ENCODE data around the gene HSD17B13. TPM values are rescaled to one million over a fixed set of nuclear protein-coding genes. Genes with fewer than 3 reads are reported as not detected.
A peak's percentile ranks its signal among the peaks of the same experiment; 100 is the strongest.

HSD17B13 gene
- total RNA-seq, 4 donors from 2014 or later = 0.49 to 143 (median 7.6) TPM

- TF ChIP-seq, protein P1, sequence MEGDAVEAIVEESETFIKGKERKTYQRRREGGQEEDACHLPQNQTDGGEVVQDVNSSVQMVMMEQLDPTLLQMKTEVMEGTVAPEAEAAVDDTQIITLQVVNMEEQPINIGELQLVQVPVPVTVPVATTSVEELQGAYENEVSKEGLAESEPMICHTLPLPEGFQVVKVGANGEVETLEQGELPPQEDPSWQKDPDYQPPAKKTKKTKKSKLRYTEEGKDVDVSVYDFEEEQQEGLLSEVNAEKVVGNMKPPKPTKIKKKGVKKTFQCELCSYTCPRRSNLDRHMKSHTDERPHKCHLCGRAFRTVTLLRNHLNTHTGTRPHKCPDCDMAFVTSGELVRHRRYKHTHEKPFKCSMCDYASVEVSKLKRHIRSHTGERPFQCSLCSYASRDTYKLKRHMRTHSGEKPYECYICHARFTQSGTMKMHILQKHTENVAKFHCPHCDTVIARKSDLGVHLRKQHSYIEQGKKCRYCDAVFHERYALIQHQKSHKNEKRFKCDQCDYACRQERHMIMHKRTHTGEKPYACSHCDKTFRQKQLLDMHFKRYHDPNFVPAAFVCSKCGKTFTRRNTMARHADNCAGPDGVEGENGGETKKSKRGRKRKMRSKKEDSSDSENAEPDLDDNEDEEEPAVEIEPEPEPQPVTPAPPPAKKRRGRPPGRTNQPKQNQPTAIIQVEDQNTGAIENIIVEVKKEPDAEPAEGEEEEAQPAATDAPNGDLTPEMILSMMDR (IDR thresholded peaks at IDR 0.05) = no peak
- TF ChIP-seq POLR2A (IDR thresholded peaks at IDR 0.05) (no peak), POLR2AphosphoS5 (IDR thresholded peaks at IDR 0.05) (no peak)
- no peak overlapping the region for H3K27ac ChIP-seq
- H3K9me3 ChIP-seq = no peaks in the 10 kb centered on the region
- H3K36me3 ChIP-seq = no peaks in the 10 kb centered on the region
- no peak for DNase-seq (ENCODE audit: low spot score in 2 of 2)
- H3K27me3 ChIP-seq = no peaks in the 10 kb centered on the region
- H3K4me3 ChIP-seq = no peak overlapping the region
- H3K4me1 ChIP-seq = no peaks in the 10 kb centered on the region
Observed at GRCh38 chr4:87274803-87275202, 47.9 kb downstream of the HSD17B13 start.

DNA sequence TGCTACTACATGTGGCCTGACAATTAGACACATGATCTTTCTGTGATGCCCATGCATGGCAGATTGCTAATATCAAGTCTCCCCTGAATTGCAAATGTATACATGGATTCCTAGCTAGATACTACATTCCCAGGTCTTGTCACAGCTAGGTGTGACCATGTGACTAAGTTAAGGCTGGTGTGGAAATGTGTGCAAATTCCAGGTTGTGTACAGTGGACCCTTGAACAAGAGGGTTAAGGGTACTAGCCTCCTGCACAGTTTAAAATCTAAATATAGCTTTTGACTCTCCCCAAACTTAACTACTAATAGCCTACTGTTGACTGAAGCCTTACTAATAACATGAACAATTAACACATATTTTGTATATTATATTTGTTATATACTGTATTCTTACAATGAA, 48.4 kb downstream of the HSD17B13 start:
- H3K9me3 ChIP-seq = no peaks in the 10 kb centered on the region
- H3K4me3 ChIP-seq = no peak overlapping the region
- no peaks in the 10 kb centered on the region for H3K27me3 ChIP-seq
- no peak overlapping the region for H3K27ac ChIP-seq
- TF ChIP-seq EP300 (IDR thresholded peaks at IDR 0.05) (no peak), POLR2A (IDR thresholded peaks at IDR 0.05) (no peak), POLR2AphosphoS5 (IDR thresholded peaks at IDR 0.05) (no peak)
- TF ChIP-seq, protein P1 (IDR thresholded peaks at IDR 0.05) = no peak
- no peaks in the 10 kb centered on the region for H3K36me3 ChIP-seq
- DNase-seq (ENCODE audit: low spot score in 2 of 2) = no peak
- no peaks in the 10 kb centered on the region for H3K4me1 ChIP-seq

- TF ChIP-seq POLR2A (IDR thresholded peaks at IDR 0.05) = no peak
- TF ChIP-seq POLR2AphosphoS5 (IDR thresholded peaks at IDR 0.05) = no peak
- TF ChIP-seq EP300 (IDR thresholded peaks at IDR 0.05) = no peak
- TF ChIP-seq, protein P1 (IDR thresholded peaks at IDR 0.05) = no peak
- no peak overlapping the region for H3K4me3 ChIP-seq
- H3K4me1 ChIP-seq = no peaks in the 10 kb centered on the region
- 82% methylated on average over 7 of the region's 7 CpGs for WGBS
- H3K27ac ChIP-seq = no peak overlapping the region
- no peaks in the 10 kb centered on the region for H3K36me3 ChIP-seq
- DNase-seq (ENCODE audit: low spot score in 2 of 2) = no peak
- no peaks in the 10 kb centered on the region for H3K9me3 ChIP-seq
- no peaks in the 10 kb centered on the region for H3K27me3 ChIP-seq
Observed at GRCh38 chr4:87270825-87271224, 51.9 kb downstream of the HSD17B13 start.

- no peaks in the 10 kb centered on the region for H3K4me1 ChIP-seq
- DNase-seq (ENCODE audit: low spot score in 2 of 2) = no peak
- TF ChIP-seq, protein P1 (IDR thresholded peaks at IDR 0.05) = peak in 1 of 2 donors; percentile 44
- TF ChIP-seq EP300 (IDR thresholded peaks at IDR 0.05) = no peak
- no peaks in the 10 kb centered on the region for H3K27me3 ChIP-seq
- no peak overlapping the region for H3K4me3 ChIP-seq
- H3K9me3 ChIP-seq = no peaks in the 10 kb centered on the region
- H3K36me3 ChIP-seq = no peaks in the 10 kb centered on the region
- H3K27ac ChIP-seq = no peak overlapping the region
- 31% methylated on average over 3 of the region's 3 CpGs for WGBS
Observed at GRCh38 chr4:87270144-87270543, 52.5 kb downstream of the HSD17B13 start.

DNA sequence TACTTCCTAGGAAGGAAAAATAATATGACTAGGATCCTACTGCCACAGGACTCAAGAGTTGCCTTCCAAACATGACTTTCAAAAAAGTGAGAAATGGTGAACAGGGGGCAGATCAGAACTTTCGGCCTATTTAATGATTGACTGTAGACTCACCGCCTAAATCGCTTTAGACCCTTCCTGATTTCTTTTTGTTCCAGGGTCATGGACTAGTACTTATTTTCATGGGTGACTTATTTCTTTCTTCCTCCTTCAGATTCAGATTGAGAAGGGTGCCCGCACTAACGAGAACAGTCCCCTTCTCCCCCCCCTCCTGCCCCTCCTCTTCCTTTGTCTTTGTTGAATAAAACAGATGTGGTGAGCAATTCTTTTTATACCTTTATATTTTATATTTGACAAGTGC, 54.3 kb downstream of the HSD17B13 start:
- no peak overlapping the region for H3K4me3 ChIP-seq
- no peak for DNase-seq (ENCODE audit: low spot score in 2 of 2)
- no peak overlapping the region for H3K27ac ChIP-seq
- H3K9me3 ChIP-seq = no peaks in the 10 kb centered on the region
- 82% methylated on average over 5 of the region's 5 CpGs for WGBS
- no peaks in the 10 kb centered on the region for H3K27me3 ChIP-seq
- H3K4me1 ChIP-seq = no peaks in the 10 kb centered on the region
- no peaks in the 10 kb centered on the region for H3K36me3 ChIP-seq
- no peak for TF ChIP-seq EP300 (IDR thresholded peaks at IDR 0.05)
- TF ChIP-seq POLR2AphosphoS5 (IDR thresholded peaks at IDR 0.05) = no peak
- TF ChIP-seq, protein P1 (IDR thresholded peaks at IDR 0.05) = no peak
- no peak for TF ChIP-seq POLR2A (IDR thresholded peaks at IDR 0.05)

Measured in suprapubic skin (tissue), 4 donors.